ENCODE results near the gene MSL3.

The MSL3 gene

DNA sequence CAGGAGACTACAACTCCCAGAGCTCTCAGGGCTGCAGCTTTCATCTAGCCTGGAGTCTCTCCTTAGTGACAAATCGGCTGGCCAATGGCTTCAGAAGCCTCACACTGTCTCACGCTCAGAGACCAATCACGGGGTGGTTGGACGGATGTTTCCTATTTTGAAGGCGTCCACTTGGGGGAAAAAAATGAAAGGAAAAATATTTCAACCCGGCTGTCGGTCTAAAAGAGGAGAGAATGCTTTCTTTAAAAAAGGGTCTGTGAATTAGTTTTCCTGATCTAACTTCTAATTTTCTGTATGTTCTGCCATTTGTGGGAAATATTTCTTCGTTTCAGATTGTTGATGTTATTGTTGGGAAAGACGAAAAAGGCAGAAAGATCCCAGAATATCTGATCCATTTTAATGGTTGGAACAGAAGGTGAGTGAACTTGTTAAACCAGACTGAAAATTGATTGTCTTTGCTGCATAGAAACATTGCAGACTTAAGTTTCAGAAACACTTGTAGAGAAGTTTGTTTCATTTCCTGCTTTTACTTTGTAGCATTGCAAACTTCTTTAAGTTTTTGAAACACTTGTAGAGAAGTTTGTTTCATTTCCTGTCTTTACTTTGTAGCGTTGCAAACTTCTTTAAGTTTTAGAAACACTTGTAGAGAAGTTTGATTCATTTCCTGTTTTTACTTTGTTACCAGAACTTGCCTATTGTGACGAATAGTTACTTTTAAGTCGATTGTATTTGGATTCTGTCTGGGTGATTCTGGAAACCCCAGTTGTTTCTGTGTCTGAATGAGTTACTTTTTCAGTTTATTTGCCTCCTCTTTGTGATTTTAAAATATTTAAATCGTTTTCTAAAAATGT lies 1.6 kb downstream of the MSL3 start:
- peak; percentile 89 for DNase-seq

GRCh38 chrX:11760958-11761357 lies 2.9 kb downstream of the MSL3 start:
- DNase-seq, result no peak

DNA sequence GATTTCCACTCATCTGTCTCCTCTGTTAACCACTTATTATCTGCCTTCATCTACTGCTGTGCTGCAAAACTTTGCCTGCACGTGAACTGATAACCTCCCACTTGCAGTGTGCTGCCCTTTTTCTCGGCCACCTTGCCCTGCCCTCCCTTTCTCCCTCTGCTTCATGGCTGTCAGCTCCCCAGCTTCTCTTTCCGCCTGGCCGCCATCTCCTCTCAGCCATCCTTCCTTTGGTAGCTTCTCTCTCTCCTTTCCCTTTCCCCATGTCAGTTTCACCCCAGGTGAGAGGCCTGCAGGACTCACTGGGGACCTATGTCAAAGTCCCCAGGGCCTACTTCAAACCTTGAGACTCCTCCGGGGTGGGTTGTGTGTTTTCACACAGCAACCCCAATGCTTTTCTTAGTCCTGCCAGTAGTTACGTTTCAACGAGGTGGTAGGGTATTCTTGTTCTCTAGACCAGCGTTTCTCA lies 6.6 kb downstream of the MSL3 start:
- no peak for DNase-seq

GRCh38 chrX:11765449-11765848 lies 7.4 kb downstream of the MSL3 start:
- no peak for DNase-seq

GRCh38 chrX:11766487-11766886 lies 8.4 kb downstream of the MSL3 start:
- DNase-seq, result no peak

DNA sequence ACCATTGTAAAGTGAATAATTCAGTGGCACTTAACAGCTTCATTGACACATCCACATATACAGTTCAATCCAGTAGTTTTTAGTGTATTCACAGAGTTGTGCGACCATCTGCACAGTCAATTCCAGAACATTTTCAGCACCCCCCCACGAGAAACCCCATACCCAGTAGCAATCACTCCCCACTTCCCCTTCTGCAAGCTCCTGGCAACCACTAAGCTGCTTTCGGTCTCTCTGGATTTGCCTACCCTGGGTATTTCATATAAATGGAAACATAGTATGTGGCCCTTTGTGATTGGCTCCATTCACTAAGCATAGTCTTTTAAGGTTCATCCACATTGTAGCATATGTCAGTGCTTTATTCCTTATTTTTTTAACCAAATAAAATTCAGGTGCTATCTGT lies 10.0 kb downstream of the MSL3 start:
- no peak for DNase-seq

DNA sequence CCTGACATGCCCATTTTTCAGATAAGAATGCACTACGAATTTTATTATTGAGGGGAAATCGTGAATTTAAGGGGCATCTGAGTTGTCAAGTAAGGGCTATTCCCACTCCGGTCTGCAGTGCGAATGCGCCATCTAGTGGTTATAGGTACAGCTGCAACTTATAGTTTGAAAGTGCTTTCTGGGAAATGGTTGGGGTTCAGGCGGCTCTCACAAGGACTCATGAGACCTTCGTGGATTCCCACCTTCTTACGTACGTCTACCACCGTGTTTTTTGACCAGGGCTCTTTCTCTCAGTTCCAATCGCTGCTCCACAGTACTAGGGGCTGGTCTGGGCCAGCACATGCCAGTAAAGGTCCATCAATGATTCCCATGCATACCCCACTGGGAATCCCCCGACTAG lies 12.3 kb downstream of the MSL3 start:
- peak; percentile 44 for DNase-seq

GRCh38 chrX:11778230-11778629 lies 20.2 kb downstream of the MSL3 start:
- DNase-seq, result peak; percentile 11

DNA sequence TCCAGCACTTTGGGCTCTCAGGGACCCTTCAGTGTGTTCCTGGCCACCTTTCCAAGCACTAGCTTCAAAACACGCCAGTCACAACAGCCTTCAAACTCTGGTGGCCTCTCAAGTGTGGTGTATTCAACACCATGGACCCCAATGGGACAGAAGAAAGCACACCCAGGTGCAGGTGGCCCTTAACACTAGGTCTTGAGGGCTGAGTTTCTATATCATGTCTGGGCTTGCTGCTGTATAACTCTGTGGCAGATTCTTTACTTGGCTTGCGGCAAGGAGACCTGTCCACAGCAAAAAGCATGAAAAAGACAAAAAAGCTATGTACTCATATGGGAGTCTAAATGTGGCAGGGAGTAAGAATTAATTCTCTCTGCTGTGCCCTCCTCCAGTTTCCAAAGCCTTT lies 23.1 kb downstream of the MSL3 start:
- no peak for DNase-seq

GRCh38 chrX:11781734-11782370 lies 23.8 kb downstream of the MSL3 start:
- DNase-seq, result no peak

DNA sequence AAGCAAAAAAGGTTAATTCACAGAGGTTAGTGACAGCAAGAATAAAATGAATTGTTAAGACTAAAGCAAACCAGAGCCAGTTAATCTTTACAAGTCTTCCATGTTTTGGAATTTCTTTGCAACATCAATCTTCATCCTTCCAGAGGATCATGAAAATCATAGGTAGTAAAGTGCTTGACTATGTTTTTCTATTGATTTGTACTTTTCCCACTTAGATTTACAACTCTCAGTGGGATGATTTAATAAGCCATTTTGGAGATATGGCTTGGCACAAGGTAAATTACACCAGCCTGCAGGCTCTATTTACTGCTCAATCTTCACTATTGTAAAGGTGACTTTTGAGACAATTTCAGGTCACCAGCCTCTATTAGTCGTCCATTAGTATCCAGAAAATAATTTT lies 26.5 kb downstream of the MSL3 start:
- DNase-seq, result no peak

DNA sequence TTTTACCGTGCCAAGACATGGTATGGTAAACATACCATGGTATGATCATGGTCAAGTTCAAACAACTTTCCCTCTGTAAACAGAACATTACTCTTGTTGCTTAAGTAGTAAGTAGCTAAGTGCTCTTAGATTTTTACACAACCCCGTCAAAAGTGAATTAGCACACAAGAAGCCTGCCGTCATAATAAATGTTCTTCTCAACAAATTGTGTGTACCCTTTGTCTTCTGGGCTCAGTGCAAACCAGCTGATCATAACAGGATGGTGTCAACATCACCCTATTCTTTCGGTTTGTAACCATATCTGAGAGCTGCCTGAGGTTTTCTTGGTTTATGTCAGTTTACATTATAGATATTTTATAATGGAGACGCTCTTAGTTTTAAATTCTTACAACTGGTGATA lies 28.8 kb downstream of the MSL3 start:
- no peak for DNase-seq

- DNase-seq, result peak; percentile 62
Measured at GRCh38 chrX:11787564-11787963, 29.5 kb downstream of the MSL3 start.

- DNase-seq, result no peak
Measured at GRCh38 chrX:11789809-11790208, 31.8 kb downstream of the MSL3 start.

DNA sequence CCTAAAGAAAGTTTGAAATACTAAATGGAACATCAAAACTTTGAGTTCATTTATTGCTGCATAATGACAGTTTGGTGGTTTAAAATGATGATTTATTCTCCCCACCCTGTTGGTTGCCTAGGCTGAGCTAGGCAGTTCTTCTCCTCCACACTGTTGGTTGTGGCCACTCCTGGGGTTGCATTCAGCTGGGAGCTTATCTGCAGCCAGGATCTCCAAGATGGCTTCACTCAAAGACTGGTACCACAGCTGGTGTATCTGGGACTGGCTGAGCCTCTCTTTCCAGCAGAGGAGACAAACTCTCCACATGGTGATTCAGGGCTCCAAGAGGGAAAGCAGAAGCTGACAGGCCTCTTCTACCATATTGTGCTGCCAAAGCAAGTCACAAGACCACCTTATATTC lies 33.1 kb downstream of the MSL3 start:
- no peak for DNase-seq

DNA sequence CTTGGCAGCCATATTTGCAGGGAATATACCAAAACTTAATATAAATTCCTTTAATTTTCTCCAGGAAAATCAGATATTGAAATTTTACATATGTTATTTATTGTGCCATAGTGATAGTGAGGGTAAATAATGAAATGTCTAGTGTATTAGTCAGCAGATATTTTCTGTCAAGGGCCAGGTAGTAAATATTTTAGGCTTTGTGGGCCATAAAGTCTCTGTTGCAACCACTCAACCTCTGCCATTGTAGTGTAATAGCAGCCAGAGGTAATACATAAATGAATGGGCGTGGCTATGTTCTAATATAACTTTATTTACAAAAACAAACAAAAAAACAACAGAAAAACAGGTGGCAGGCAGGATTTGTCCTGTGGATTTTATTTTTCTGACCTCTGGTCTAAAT lies 33.5 kb downstream of the MSL3 start:
- DNase-seq, result no peak

DNA sequence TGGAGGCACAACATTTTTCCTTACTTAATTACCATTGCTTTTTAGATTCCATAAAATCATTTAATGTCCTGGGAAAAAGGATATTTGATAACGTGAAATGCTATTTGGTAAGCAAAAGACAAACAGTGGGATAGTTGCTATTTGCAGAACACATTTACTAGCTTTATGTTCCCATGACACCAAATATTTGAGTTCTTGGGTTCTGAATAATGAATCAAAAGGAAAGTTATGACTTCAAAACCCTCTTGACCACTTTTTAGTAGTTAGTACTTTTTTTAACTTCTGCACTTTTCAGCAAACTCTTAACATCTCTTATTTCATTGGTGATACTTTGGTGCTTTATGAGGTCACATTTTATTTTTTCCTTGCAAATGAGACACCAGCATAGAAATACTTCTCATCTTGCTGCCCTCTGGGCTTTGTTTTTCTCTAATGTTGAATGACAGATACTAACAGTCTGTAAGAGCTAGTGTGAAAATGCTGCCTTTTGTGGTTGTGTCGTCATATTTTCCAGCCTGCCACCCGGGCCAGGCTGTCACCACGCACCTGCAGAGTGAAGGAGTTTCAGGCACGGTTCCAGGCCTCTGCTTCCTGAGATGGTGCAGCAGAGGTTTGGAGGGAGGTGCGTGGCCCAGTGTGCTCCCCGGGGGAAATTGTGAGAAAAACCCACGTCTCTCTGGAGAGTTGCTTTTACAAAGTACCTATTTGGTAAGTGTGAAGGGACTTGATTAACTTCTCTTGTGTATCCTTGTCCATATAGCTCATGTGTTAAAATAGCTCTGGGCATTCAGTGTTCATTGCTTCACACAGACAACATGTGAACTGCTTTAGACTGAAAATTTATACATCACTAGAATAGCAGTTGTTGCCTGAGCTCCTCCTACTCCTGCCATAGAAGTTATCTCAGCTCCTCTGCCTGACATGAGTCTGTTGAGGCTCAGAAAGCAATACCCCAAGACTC lies 34.7 kb downstream of the MSL3 start:
- DNase-seq, result no peak

GRCh38 chrX:11793734-11794133 lies 35.7 kb downstream of the MSL3 start:
- DNase-seq, result no peak

DNA sequence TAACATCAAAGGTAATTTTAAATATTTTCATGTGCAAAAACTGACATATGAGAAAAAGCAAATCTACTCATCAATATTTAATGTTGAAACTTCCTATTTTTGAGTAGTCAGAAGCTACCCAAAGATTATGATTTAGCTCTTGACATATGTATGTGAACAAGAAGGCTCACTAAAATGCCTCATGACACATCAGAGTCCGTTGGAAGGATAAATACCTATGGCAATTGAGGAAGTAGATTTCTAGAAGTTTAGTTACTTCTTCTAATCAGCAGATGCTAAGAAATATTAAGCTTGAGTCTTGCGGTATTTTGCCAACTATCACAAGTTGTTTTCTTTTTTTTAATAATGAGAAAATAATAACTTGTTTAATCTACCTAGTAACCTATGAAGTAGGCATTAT lies 55.3 kb downstream of the MSL3 start:
- DNase-seq, result no peak

Data from fibroblast of upper back skin (primary cell).